ENCODE data around the gene GLCE. TPM values are rescaled to one million over a fixed set of nuclear protein-coding genes. Genes with fewer than 3 reads are reported as not detected.

Gene GLCE
- total and polyA plus RNA-seq, 10 of the 15 experiments (the other 5 are each of a cell fraction or from before 2014, with no cell fraction given), result 2.1 to 11.9 (median 2.9) TPM

DNA sequence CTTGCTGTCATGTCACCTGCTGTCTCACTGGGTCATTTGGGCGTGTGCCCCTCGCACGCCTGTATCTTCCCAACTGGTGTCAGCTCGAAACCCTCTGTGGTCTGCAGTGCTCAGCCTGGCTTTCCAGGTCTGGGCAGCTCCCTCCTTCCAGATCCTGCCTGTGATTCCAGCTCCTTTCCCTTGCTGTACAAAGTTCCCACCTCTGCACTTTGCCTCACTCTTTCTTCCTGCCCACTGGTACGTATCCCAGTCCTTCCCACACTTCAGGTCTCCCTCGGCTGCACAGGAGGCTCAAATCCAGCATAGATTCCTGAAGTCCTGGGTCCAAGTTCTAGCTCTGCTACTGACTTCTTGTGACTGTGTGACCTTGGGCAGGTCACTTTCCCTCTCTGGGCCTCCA lies 136.2 kb downstream of the GLCE start (continued):
- TF ChIP-seq, protein P1, sequence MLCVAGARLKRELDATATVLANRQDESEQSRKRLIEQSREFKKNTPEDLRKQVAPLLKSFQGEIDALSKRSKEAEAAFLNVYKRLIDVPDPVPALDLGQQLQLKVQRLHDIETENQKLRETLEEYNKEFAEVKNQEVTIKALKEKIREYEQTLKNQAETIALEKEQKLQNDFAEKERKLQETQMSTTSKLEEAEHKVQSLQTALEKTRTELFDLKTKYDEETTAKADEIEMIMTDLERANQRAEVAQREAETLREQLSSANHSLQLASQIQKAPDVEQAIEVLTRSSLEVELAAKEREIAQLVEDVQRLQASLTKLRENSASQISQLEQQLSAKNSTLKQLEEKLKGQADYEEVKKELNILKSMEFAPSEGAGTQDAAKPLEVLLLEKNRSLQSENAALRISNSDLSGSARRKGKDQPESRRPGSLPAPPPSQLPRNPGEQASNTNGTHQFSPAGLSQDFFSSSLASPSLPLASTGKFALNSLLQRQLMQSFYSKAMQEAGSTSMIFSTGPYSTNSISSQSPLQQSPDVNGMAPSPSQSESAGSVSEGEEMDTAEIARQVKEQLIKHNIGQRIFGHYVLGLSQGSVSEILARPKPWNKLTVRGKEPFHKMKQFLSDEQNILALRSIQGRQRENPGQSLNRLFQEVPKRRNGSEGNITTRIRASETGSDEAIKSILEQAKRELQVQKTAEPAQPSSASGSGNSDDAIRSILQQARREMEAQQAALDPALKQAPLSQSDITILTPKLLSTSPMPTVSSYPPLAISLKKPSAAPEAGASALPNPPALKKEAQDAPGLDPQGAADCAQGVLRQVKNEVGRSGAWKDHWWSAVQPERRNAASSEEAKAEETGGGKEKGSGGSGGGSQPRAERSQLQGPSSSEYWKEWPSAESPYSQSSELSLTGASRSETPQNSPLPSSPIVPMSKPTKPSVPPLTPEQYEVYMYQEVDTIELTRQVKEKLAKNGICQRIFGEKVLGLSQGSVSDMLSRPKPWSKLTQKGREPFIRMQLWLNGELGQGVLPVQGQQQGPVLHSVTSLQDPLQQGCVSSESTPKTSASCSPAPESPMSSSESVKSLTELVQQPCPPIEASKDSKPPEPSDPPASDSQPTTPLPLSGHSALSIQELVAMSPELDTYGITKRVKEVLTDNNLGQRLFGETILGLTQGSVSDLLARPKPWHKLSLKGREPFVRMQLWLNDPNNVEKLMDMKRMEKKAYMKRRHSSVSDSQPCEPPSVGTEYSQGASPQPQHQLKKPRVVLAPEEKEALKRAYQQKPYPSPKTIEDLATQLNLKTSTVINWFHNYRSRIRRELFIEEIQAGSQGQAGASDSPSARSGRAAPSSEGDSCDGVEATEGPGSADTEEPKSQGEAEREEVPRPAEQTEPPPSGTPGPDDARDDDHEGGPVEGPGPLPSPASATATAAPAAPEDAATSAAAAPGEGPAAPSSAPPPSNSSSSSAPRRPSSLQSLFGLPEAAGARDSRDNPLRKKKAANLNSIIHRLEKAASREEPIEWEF (IDR thresholded peaks at IDR 0.05; ENCODE audit: insufficient replicate concordance, low read depth, low read length), result no peak
- TF ChIP-seq, protein P2, sequence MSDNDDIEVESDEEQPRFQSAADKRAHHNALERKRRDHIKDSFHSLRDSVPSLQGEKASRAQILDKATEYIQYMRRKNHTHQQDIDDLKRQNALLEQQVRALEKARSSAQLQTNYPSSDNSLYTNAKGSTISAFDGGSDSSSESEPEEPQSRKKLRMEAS (IDR thresholded peaks at IDR 0.05; ENCODE audit: low read depth, low read length), result no peak
- TF ChIP-seq, protein P3, sequence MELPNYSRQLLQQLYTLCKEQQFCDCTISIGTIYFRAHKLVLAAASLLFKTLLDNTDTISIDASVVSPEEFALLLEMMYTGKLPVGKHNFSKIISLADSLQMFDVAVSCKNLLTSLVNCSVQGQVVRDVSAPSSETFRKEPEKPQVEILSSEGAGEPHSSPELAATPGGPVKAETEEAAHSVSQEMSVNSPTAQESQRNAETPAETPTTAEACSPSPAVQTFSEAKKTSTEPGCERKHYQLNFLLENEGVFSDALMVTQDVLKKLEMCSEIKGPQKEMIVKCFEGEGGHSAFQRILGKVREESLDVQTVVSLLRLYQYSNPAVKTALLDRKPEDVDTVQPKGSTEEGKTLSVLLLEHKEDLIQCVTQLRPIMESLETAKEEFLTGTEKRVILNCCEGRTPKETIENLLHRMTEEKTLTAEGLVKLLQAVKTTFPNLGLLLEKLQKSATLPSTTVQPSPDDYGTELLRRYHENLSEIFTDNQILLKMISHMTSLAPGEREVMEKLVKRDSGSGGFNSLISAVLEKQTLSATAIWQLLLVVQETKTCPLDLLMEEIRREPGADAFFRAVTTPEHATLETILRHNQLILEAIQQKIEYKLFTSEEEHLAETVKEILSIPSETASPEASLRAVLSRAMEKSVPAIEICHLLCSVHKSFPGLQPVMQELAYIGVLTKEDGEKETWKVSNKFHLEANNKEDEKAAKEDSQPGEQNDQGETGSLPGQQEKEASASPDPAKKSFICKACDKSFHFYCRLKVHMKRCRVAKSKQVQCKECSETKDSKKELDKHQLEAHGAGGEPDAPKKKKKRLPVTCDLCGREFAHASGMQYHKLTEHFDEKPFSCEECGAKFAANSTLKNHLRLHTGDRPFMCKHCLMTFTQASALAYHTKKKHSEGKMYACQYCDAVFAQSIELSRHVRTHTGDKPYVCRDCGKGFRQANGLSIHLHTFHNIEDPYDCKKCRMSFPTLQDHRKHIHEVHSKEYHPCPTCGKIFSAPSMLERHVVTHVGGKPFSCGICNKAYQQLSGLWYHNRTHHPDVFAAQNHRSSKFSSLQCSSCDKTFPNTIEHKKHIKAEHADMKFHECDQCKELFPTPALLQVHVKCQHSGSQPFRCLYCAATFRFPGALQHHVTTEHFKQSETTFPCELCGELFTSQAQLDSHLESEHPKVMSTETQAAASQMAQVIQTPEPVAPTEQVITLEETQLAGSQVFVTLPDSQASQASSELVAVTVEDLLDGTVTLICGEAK (IDR thresholded peaks at IDR 0.05; ENCODE audit: borderline replicate concordance), result no peak

Data from GM12878 (cell line).